Kasumi-1 (cell line): ENCODE data around the gene KLF13.

Source experiments
- DNase-seq, 2 experiments: peaks; one replicate each; lab custom pipeline; 2025; lab: John Stamatoyannopoulos, UW

The KLF13 gene

DNA sequence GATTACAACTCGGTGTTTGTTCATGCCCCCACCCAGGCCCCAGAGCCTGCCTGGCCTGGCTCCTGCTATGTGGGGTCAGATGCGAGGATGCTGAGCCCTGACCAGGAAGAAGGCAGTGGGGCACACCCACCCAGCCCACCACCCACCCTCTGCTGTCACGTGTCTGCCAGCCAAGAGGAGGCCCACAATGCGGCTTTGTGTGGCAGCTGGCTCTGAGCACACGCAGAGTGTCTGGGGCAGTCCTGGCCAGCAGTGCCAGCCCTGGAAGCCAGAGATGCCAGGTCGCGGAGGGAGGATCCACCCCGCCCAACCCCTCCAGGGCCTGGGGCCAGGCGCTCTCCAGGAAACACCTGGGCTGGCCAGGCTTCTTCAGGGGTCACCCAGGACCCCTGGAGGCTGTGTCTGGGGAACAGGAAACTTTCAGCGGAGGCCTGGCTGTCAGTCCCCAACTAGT is 26.4 kb upstream of the KLF13 start:
- no peak for DNase-seq

GRCh38 chr15:31300981-31301672 is 25.5 kb upstream of the KLF13 start:
- no peak for DNase-seq

GRCh38 chr15:31301673-31301990 is 25.0 kb upstream of the KLF13 start:
- no peak for DNase-seq

- DNase-seq, result no peak
Observed at GRCh38 chr15:31302029-31302657, 24.5 kb upstream of the KLF13 start.

DNA sequence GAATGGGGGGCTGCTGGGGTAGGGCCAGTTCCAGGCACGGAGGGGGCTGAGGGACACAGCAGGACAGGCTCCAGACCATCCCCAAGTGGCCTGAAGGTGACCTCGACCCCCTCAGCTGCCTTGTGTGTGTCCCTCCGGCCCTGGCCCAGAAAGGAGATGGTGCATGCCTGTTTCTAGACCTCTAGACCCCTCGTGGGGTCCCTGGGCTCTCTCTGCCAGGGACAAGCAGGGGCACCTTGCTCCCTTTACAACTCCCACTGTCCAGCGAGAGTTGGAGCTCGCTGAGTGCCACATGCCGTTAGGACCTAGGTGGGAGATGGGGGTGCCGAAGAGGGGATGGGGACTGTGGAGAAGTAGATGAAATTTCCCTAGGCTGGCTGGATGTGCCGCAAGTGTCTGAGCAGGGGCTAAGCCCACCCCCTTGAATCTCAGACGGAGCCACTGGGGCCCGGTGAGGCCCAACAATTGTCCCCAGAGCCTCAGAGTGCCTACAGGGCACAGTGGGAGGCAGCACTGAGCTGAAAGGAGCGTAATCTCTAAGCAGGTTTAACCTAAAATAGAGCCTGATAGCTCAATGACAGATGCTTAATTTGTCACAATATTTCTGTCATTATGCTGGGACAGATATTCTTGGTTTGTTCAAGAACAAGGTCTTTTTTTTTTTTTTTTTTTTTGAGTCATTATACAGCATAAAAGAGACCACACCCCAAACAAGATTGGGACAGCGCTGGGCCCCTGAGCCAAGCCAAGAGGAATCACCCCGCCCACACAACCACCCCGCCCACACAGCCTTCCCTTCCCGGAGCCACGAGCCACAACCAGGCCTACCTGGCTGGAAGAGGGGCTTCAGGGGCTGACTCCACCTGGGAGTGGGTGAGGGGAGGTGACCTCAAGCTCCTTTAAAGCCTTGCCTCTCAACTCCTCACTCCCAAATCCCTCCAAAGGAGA is 23.6 kb upstream of the KLF13 start:
- no peak for DNase-seq

GRCh38 chr15:31303726-31304648 is 22.6 kb upstream of the KLF13 start:
- DNase-seq, result no peak

DNA sequence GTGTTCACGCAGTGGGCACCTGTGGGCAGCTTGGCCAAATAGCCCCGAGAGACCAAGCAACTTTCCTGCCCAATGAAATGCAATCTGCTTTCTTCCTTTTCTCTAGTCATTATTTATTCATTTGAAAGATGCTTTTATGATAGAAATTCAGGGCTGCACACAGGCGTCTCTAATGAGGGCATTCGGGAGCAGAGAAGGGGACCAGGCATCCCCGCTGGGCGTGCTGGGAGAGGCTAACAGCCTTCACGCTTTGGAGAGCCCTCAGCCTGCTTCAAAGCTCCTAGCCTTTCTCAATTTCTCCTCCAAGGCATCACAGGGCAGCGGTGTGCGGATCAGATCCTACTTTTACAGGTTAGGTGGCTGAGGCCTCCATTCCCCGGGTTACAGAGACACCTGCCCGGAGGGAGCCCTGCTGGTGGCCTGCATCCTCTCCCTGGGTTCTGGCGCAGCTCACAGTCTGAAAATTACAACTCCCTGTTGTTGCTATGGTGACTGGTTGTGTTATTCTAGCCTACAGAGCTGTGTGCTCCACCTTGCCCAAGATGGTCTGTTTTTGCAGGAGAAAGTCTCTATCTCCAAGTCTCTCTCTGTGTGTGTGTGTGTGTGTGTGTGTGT is 21.8 kb upstream of the KLF13 start:
- no peak for DNase-seq

GRCh38 chr15:31305375-31305774 is 21.3 kb upstream of the KLF13 start:
- no peak for DNase-seq

- no peak for DNase-seq
Observed at GRCh38 chr15:31305796-31306425, 20.7 kb upstream of the KLF13 start.

GRCh38 chr15:31306426-31307269 is 20.0 kb upstream of the KLF13 start:
- DNase-seq, result no peak

- DNase-seq, result no peak
Observed at GRCh38 chr15:31307270-31308184, 19.1 kb upstream of the KLF13 start.

- DNase-seq, result no peak
Observed at GRCh38 chr15:31308185-31308639, 18.4 kb upstream of the KLF13 start.

DNA sequence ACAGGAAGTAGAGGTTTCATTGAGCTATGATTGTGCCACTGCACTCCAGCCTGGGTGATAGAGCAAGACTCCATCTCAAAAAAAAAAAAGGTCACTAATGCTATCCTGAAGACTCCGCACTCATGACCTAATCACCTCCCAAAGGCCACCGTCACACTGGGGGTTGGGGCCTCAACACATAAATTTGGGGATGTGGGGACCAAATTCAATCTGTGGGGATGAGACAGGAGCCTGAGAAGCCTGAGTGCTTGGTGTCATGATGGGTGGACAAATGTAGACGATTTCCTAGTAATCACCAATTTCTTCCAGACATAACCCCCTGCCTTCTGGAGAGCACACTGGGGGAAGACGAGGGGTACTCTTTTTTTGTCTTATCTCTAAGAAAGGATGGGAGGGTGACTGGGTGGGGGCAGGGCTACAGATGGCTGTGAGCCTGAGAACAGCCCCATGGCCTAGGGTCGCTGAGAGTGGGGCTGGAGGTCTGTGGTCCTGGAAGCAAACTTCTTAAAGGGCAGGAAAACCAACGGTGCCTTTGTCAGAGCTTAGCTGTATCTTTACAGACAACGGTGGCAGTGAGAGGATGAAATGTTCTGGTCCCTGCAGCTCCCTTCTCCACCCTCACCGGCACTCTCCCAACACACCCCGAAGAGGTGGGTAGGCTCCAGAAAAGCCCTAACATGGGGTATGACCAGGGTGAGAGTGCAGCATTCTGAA is 16.6 kb upstream of the KLF13 start:
- no peak for DNase-seq

DNA sequence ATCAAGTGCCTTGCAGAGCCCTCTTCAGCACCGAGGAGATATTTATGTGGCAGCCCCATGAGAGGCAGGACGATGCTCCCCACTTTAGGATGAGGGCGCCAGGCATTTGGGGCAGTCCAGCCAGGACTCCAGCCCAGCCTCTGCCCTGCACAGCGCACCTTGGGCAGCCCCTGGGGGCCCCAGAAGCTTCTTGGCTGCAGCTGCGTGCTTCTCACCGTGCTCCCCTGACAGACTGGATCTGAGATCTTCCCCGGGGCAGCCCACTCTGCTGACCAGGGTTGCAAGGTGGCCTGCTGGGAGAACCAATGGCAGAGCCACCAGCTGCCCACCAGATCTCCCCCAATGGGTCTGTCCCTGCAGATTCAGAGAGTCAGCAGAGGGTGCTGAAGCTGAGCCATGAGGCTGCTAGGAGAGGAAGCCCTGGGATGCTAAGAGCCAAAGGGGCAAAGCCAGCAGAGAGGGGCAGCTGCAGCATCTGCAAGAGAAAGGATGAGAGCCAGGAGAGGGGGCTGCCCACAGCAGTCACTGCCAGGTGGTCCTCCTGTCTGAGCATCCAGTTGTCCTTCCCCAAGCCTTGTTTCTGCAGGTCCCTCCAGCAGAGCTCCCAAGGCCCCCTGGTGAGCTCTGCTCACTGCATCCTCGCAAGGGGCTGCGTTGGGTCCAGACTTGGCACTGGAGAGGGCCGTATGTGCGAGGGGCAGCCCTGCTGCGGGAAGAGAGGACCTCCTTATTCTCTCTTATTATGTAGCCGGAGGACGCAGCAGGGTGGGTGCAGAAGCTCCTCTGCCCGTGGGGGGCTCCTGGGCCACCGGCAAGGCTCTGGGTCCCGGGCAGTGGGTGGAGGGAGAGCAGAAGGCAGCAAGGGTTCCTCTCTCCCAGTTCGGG is 14.7 kb upstream of the KLF13 start:
- DNase-seq, result no peak

DNA sequence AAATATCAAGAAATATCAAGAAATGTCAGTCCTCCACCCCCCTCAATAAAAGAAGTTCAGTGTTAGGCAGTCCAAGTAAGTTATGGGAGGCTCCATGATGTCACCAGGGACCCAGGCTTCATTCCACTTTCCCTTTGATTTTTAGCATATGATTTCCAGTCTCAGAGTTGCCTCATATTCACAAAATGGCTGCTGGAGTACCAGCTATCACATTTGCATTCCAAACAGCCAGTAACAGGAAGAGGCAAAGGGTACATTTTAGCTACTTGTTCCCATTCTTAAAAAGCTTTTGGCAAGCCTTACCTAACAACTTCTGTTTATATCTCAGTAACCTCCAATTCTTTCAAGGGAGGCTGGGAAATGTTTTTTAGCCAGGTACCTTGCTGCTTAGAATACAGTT is 13.4 kb upstream of the KLF13 start:
- DNase-seq, result no peak

GRCh38 chr15:31314380-31314779 is 12.3 kb upstream of the KLF13 start:
- no peak for DNase-seq
